GM19351 (cell line): ENCODE measurements around the gene HEPH.
A peak's percentile ranks its signal among the peaks of the same experiment; 100 is the strongest.
"Not testable (repeated sequence)": the region's sequence is repeated elsewhere in the genome, so short reads cannot be mapped to it uniquely, and the experiment has no call there.

Source experiments
- ATAC-seq: cut with Tn5 transposase; IDR thresholded peaks from one replicate; pipeline ENCODE4 v1.9.1; 2021; ENCODE audit warnings: mild to moderate bottlenecking, moderate library complexity; ENCODE audit not compliant: unreplicated experiment

Gene HEPH

DNA sequence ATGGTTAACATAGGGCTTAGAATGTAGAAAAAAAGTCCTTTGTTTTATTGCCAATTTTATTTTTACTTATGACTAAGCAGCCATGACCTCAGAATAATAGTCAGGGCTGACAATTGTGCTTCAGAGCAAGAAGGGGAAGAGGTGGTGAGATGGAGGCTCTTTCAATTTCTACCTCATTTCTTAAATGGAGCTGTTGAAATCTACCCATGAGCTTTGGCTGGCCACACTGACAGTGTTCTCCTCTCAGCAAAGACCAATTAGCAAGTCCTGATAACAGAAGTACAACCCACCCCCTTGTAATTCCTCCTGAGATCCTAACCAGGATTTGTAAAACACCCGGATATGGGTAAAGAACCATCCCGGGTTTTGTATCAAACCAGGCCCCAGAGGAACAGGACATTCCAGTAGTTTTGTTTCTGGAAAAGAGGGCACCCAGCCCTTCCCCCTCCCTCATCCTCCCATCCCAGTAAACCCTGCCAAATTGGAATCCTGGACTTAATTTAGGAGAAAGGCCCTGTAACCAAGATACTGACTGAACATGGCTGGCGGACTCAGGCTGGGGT is at the start of gene HEPH:
TSS of gene HEPH (plus strand) at position 399 of the 563 bp plus-strand sequence. CDS start 6,324 bp downstream, outside the sequence.
- ATAC-seq = peak; percentile 67

DNA sequence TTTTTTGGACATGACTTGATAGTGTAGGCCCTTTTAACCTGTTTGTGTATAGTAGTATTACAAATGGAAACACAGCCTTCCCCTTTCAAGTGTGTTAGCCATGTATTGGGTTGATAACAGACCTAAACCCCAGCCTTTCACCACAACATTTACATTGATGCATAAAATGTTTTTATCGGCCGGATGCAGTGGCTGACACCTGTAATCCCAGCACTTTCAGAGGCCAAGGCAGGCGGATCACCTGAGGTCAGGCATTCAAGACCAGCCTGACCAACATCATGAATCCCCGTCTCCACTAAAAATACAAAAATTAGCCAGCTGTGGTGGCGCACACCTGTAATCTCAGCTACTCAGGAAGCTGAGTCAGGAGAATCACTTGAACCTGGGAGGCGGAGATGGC is 45.3 kb upstream of the HEPH start:
- not testable (repeated sequence) for ATAC-seq

DNA sequence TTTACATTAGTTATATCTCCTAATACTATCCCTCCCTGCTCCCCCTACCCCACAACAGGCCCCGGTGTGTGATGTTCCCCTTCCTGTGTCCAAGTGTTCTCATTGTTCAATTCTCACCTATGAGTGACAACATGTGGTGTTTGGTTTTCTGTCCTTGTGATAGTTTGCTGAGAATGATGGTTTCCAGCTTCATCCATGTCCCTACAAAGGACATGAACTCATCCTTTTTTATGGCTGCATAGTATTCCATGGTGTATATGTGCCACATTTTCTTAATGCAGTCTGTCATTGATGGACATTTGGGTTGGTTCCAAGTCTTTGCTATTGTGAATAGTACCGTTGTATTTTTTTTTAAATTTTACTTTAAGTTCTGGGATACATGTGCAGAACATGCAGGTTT is 42.7 kb upstream of the HEPH start:
- ATAC-seq = not testable (repeated sequence)

DNA sequence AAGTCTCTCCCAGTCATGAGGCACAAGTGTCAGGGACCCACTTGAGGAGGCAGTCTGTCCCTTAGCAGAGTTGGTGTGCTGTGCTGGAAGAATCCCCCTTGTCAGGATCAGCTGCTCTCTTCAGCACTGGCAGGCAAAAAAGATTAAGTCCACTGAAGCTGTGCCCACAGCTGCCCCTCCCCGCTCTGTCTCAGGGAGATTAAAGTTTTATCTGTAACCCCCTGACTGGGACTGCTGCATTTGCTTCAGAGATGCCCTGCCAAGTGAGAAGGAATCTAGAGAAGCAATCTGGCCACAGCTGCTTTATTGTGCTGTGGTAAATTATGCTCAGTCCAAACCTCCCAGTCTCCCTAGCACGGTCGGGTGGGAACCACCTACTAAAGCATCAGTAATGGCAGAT is 37.4 kb upstream of the HEPH start:
- ATAC-seq = no peak

DNA sequence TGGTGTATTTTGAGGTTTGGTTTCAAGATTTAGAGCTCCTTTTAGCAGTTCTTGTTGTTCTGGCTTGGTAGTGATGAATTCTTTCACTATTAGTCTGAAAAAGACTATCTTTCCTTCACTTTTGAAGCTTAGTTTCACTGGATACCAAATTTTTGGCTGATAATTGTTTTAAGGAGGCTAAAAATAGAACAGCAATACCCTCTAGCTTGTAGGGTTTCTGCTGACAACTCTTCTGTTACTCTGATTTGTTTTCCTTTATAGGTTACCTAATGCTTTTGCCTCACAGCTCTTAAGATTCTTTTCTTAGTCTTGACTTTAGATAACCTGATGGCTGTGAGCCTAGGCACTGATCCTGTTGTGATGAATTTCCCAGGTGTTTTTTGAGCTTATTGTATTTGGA is 33.6 kb upstream of the HEPH start:
- no peak for ATAC-seq

- ATAC-seq = not testable (repeated sequence)
These were observed 28.8 kb upstream of the HEPH start for GRCh38 chrX:66135284-66135683.

GRCh38 chrX:66142351-66142750 is 21.7 kb upstream of the HEPH start:
- ATAC-seq = no peak

DNA sequence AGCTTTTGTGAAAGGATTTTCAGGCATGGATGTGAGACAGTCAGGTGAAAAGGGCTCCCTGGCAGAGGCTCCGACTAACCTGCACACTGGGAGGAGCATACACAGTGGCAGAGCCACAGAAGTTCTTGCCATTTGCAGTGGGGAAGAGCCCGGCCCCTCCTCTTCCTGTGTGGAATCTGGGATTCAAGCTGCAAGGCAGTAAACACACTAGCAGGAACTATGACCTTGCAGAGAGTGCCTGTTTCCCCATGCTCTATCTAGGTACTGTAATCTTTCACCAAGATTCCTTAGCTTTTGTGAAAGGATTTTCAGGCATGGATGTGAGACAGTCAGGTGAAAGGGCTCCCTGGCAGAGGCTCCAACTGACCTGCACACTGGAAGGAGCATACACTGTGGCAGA is 19.8 kb upstream of the HEPH start:
- no peak for ATAC-seq

DNA sequence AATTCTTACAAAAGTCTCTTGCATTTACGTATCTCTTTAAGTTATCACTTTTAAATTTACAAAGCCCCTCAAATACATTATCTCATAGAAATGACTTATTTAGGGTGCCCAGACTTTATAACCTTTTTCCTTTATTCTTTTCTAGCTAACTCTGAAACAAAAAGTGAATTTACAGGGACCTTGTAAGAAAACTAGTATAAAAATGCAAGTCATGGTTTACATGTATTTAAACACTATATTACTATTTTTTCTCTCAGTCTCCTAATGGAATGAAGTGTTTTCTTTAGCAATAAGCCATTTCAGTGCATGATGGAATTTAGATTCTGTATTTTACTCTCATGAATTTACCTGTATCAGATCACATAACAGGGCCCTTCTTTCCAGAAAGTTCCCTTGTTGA is 14.5 kb upstream of the HEPH start:
- ATAC-seq = no peak

GRCh38 chrX:66150163-66150562 is 13.9 kb upstream of the HEPH start:
- ATAC-seq = no peak

GRCh38 chrX:66162331-66162822 is 1.7 kb upstream of the HEPH start:
- ATAC-seq = peak; percentile 47

DNA sequence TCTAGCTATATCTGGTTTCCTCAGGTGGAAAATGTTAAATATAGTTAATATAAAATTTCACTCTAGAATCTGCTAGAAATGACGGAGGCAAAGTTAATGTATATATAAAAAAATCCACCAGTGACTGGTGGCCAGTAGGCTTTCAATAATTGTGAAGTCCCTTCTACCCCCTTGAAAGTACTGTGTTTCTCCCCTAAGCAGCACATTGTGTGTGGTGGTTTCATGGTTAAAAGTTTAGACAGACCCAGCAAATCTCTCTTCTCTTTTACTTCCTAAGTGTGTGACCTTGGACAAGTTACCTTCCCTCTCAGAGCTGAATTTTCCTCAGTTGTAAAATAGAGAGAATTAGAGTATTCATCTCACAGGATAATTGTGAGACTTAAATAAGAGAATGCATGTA is 600 bp upstream of the HEPH start:
- peak; percentile 58 for ATAC-seq

- no peak for ATAC-seq
These were observed 423 bp downstream of the HEPH start for GRCh38 chrX:66164470-66164869.

DNA sequence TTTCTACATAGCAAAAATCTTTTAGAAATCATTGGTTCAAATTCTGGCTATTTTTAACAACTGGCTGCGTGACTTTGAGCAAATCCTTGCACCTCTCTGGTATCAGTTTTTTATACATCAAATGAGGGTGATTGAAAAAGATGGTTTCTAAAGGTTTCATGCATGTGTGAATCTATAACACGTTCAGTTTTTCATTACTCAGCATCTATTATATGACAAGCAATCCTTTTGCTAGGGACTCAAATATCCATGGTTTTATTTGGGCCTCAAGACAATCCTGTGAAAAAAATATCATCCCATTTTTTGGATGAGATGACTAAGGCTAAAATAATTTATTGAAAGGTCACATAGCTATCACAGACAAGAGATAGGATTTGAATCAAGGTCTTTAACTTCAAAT is 884 bp downstream of the HEPH start:
- no peak for ATAC-seq

DNA sequence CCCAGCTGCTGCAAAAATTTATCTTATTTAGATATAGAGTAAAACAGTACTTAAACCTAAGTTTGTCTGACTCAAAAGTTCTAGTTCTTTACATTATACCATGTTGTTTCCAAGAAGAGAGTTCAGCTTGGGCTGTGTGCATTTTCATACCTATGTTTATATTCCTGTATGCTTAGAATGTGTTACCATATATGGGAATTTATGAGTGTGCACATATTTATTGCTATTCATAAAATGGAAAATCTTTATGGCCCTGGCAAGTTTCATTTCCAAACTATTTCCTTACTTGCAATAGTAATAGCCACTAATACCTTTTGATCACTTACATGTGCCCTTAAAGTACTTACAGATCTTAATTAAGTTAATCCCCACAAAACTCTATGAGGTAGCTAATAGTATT is 2.6 kb downstream of the HEPH start:
- no peak for ATAC-seq

GRCh38 chrX:66167431-66167830 is 3.4 kb downstream of the HEPH start:
- no peak for ATAC-seq

- no peak for ATAC-seq
These were observed 12.1 kb downstream of the HEPH start for GRCh38 chrX:66176134-66176533.

- ATAC-seq = no peak
These were observed 27.5 kb downstream of the HEPH start for GRCh38 chrX:66191563-66191962.

DNA sequence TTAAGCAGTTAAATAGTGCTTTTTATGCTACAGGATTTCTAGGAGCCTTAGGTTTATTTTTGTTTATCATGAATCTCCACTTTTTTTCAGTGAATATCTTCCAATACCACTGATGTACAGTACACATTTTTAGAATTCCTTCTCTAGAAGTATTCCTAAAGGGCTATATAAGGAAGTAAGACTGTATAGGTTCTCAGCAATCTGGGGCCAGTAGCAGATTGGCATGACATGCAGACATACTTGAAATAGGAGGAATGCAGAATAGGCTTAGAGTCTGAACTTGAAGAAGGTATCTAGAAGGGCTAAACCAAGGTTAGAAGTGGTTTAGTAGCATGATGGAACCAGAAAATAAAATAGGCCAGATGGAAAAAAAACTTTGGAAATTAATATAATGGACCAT is 29.8 kb downstream of the HEPH start:
- ATAC-seq = no peak

- no peak for ATAC-seq
These were observed 36.1 kb downstream of the HEPH start for GRCh38 chrX:66200050-66200664.

DNA sequence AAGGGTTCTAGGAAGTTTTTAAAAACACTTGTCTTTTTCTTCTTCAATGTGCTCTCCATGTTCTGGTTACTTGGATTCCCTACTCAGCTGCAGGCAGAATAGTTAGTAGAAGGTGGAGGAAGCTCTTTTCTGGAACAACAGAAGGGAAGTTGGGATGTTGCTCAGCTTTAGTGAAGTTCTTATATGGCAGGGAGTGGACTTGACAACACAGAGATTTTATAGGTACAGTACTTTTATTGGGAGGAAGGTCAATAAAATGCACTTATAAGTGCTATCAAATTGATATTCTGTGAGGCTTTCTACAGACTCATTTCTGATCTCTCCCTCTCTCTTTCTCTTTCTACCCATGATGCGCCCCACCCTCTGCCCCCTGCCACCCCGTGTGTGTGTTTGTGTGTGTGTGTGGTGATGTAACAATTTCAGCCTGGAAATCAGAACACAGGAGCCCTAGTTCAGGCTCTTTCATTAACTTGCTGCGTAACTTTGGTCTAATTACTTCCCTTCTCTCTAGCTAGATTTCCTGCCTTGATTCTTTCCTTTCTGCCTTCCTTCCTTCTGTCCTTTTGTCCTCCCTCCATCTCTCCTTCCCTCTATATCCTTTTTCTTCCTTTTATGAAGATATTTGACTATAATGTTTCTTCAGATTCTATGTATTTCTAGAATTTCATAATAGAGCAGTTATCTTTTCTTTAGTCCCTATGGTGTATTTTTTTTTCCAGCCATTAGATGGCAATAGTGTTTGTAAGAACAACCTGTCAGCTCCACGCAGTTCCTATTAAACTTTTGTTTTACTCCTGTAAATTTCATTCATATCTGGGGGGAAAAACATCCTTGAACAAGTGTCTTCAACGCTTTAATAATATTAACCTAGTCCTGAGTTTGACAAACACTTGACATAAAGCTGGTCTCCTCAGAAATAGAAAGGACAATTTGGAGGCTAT is 37.1 kb downstream of the HEPH start:
- ATAC-seq = peak; percentile 49

GRCh38 chrX:66203114-66203513 is 39.1 kb downstream of the HEPH start:
- no peak for ATAC-seq
